Skin of body (tissue), 2 donors: ENCODE measurements around the gene CASZ1. TPM values are rescaled to one million over a fixed set of nuclear protein-coding genes. Genes with fewer than 3 reads are reported as not detected.

Experiments
- DNase-seq: peaks from one replicate; lab custom pipeline; 2025; lab: John Stamatoyannopoulos, UW
- total RNA-seq: library from RNA; depleted of rRNA; stranded (reverse); fragments of >200 nt; gene quantifications from one replicate; pipeline ENCODE4 v1.2.3, GENCODE V29; 2014

CASZ1 gene
- total RNA-seq, 1 donor from 2014 or later: 34.0 TPM

DNA sequence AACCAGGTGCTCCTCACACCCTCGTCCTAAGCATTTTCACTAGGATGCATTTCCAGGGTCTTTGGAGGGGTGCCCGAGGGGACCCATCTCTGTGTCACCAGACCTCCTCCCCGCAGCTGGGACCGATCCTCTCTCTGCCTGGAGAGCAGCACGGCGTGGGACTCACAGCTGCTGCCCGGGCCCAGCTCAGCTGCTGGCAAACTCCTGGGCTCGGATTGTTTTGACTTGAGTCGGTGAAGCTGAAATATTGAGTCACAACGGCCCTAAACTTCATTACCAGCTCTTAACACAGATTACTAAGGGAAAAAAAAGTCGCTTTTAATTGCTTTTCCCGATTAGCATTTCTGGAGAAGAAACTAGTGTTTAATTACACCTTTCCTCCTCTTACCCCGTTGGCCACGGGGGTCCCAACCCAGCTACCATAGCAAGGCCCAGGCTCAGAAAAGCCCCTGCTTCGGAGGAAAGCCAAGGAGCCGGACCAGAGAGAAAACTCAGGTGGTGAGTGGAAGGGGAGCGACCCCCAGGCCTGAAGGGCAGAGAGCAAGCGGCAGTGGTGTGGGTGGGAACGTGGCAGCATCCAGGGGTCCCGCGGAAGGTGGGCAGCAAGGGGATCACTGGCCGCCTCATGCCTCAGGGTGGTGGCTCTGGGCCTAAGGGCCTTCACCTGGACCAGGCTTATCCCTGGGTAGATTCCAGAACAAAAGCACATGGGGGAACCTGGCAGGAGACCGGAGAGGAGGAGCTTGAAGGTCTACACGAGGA, 41.7 kb downstream of the CASZ1 start:
- no peak for DNase-seq

DNA sequence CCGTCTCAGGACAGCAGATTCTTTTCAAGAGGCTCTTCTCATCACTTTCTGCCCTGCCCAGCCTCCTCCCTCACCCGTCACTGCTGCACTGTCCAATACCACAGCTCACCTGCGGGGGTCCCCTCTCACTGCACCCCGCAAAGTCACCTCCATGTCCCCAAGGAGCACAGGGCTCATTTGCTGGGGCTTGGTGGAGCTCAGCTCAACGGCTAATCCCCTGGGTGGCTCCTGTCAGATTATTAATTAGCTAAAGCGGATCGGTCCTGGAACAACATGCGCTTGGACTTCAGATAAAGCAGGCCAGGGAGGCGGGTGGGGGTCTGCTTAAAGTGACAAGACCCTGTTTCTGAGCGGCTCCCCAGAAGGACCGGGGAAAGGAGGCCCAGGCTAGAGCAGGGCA, 43.1 kb downstream of the CASZ1 start:
- DNase-seq: no peak

DNA sequence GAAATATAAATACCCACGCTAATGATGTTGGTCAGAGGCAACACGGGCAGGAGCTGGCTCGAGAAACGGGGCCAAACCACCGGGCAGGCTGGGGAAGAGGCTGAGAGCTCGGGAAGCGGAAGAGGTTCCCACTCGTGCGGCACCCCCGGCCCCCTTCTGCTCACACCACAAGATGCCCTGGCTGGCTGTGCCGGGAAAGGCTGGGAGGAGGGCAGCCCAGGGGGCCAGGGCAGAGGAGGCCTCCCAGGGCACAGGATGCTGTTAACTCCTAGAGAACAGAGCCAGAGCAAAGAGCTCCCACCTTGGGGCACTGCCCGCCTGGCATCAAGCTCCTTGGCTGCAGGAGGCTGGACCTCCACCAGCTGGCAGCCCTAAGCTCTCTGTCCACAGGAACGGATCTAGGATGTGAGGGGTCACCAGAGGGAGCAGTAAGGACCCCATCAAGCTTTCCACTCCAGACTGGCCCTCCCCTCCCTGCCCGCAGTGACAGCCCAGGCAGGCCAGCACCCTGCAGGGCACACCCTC, 44.8 kb downstream of the CASZ1 start:
- no peak for DNase-seq

DNA sequence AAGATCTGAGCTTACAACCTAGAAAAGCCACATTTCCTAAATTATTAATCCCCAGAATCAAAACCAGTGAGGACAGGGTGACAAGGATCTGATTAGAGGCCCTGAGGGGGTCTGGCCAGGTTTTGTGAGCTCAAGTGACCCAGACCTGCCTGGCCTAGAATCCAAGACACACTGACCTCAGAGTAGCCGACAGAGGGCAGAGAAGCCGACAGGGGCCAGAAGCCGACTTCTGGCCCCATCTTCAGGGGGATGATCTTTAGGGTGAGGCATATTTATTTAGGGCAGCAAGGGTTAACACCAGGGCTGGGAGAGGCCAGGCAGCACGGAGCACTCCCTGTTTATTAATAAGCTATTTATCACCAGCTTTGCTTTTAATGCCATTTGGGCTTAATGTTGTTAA, 45.3 kb downstream of the CASZ1 start:
- no peak for DNase-seq

DNA sequence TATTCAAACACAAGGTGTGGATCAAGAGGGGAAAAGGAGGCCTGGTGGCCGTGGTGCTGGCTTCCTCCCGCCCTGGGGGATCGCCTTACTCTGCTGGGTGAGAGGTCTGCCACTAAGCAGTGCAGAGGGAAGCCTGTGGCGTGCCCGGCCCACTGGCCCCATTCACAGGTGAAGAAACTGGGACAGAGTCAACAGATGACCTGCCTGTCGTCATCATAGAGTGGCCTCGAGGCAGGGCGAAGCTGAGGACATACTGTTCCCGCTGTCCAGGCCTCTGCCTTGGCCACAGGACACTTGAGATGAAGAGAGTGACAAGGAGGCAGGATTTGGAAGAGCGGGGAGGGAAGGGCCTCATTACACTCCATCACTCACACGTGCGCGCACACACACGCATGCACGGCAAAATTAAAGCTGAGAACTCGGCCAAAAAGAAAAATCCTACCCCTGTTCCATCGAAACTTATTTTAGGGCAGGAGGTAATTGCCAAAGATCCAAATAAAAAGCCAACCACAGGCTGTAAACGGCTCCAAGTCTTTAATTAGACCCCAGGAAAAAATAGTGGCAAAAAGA, 50.5 kb downstream of the CASZ1 start:
- DNase-seq: no peak

DNA sequence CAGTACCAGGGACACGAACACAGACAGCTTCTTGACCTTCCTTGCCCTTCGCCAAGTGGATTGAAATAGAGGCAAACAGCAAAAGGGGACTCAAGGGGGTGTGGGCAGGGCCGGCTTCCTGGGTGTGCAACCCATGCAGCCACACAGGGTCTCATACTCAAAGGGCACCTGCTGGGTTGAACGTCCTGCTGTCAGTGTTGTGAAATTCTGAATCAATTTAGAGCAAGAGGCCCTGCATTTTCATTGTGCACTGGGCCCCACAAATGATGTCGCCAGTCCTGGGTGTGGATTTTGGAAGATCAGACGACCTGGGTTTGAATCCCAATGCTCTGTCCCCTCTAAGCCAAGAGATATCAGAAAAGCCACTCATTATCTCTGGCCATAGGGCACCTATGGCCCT, 51.1 kb downstream of the CASZ1 start:
- DNase-seq: no peak

DNA sequence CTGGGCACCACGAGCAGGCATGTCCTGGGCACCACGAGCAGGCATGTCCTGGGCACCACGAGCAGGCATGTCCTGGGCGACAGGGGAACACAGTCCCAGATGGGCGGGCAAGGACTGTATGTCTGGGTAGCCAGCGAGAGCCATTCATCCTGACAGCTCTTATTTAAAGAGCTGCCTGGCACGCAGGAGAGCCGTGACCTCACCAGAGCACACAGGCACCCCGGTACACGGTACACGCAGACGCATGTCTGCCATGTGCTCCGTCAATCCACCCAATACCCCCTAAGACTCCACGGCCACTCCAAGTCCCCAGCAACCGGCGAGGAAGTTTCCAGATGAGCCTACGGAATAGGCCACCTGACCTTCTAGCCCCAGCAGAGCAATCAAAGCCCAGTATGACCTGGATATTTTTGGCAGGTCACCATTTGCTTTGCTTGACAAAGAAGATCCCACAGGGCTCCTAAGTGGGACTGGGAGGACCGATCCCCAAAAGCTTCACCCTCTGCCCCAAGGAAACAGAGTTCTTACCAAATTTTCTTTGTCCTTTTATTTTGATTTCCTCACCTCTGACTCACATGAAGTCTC, 51.7 kb downstream of the CASZ1 start:
- DNase-seq: no peak

DNA sequence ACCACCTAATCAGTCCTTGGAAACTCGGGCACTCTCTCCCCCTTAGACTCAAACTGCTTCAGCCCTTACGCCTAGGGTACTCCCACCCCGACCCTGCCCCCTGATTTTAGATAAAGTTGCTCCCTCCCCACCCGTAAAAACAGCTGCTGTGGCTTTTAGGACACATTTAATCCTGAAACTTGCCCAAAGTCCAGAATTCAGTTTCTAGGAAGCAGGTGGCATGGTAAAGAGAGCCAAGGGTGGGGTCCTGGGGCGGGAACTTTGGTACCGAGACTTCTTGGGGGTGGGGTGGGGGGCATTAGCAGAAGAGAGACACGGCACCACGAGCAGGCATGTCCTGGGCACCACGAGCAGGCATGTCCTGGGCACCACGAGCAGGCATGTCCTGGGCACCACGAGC, 52.4 kb downstream of the CASZ1 start:
- DNase-seq: no peak

DNA sequence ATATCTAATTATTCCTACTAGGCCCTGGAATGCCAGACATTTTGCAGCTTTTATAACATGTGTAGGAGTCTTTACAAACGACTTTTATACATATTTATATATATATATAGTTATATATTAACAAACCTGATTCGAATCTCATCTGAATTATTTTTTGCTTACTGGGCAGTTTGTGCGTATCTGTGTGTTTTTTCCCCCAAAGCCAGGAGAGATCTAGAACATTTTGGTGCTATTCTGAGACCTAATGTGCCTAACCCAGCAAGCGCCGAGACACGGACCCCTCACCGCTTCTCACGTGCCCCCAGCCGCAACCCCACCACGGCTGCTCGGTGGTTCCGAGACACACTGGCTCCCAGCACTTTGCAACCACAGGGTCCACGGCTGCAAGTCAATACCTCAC, 54.8 kb downstream of the CASZ1 start:
- DNase-seq: no peak

DNA sequence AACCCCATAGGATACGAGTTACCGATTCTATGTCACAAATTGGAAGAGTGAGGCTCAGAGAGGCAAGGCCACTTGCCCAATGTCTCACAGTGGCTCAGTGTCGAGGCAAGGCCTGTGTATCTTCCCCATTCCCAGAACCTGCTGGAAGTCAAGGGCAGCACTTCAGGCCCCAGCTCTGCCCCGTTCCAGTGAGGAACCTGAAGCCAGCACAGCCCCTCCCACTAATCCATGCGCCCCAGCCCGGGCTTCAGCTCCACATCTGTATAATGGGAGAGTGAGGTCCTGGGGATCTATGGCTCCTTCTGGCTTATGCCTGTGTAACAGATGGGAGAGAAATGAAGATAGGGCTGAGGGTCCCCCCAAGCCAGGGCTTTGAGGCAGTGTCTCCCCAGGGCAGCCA, 56.3 kb downstream of the CASZ1 start:
- no peak for DNase-seq

DNA sequence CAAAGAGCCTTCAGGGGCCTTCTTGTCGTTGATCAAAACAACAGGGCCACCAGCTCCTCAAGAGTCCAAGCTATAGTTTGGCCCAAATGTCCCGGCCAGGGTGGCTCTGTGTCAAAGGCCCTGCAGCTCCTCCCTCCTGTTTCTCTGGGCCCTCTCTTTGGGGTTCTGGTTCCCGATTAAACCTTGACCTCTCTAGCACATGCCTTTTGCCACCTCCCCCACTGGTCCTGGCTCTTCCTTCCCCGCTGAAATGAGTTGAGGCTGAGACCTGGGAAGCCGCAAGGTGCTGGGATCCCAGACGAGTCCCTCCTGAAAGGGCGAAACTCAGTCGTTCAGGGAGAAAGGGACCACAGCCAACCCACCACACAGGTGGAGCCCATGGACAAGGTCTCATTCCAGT, 56.9 kb downstream of the CASZ1 start:
- DNase-seq: no peak

DNA sequence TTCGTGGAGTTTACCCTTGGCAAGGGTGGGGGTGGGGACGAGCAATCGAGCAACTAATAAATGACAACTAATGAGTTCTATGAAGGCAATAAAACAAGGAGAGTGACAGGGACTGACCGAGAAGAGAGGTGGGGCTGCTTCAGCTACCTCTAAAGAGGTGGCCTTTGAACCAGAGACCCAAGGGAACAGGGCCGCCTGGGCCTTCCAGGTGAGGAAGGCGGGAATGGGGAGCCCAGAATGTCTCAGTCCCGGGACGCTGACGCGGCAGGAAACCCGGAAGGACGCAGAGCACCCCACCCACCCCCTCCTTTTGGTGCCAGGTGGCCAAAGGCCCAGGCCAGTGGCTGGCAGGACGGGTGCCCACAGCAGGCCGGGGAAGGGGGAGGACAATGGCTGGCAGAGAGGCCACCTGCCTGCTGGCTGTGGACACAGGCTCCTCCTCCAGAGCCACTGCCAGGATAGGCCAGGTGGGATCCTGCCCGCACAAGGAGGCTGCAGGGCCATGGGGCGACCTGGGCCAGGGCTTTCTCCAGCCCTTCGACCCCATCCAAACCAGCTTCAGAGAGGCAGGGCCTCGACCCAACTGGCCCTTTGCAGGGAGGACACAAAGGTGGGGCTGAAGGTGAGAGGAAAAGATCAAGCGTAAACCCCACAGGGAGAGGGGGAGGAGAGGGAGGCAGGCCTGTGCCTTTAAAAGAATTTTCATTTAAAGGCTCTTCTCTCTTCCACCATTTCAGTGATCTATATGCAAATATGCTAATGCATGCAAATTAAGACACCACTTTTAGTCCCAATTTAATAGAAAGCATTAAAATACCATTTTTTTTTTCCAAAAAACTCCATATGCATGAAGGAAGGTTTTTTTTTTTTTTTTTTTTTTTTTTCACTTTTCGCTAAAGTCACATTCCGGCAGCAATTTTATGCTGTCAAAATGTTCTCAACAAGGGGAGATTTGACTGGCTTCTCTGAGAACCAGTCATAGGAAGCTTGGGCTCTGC, 58.1 kb downstream of the CASZ1 start:
- DNase-seq: no peak

DNA sequence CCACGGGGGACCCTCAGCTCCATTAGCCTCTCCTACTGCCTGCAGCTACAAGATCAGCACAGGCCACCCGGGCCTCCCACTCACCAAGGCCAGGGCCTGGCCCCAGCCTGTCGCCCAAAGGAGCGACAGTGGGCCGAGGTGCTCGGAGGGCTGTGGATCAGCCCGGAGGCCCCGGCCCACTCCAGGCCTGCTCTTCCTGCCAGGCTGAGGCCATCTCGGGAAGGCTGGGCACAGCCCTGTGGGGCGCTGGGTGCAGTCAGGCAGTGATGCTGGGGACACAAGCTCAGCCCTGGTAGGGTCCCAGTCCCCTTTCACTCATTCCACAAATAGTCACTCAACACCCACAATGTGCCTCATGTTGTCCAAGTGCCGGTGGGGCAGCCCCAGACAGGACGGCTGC, 58.8 kb downstream of the CASZ1 start:
- no peak for DNase-seq

DNA sequence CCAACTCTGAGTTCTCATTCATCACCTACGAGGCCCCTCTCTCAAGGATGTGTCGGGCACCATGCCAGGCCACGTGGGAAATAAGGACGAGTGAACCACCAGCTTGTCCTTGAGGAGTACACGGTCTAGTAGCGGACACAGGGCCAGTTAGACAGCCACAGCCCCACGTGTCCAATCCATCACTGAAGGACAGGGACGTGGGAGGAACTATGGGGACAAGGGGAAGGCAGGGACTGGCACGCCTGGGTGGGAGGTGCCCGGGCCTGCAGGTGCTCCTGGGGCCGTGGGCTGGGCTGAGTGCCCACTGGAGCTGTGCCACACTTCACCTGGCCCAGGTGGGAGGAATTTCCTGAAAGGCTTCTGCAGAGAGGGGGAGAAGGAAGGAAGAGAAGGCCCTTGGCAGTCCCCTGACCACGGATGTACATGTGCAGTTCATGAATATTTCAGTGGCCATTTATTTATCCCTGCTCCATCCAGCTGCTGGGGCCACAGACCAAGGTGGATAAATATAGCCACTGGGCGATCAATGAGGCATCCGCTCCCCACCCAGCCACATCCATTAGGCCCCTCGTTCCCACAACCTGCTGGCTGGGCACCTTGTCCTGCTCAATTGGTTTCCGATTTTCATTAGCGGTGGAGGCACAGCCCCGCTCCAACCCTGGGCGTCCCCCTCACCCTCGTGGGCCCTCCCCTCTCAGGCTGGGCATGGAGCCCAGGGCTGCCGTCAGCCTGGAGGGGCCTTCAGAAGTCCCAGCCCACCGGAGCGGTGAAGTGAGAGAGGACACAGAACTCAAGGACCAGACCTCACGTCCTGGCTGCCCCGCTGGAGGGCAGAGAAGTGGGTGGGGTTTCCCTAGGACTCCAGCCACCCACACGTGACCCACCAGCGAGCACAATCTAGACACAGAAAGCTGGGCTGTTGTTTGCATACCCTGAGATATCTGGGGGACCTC, 59.5 kb downstream of the CASZ1 start:
- no peak for DNase-seq

DNA sequence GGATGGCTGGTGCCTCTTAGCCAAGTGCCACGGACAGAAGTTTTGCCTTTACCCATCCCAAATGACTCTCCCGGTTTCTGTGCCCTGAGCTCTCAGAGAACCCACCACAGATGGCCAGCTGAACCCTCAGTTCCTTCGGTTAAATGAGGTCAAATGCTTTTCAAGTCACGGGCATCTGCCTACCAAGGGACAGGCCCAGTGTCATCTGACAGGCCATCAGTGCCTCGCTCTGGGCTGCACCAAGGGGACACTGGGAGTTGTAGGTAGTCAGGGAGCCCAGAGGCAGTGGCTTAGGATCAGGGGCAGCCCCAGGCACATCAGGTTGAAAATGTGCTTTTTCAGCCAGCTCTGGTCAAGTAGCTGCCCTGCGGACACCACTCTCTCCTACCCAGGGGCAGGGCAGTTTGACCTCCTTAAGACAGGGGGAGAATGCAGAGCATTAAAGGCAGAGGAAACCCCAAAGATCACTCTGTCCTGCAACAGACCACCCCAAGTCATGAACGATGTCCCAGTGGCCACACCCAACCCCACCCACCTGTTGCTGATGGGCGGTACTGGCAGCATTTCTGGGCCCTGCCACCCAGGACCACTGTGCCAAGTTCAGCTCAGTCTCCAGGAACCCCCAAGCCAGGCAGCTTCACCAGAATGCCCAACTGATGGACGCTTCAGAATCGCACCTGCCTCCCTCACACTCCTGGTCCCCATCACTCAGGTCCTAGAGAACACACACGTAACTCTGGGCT, 60.7 kb downstream of the CASZ1 start:
- DNase-seq: no peak

DNA sequence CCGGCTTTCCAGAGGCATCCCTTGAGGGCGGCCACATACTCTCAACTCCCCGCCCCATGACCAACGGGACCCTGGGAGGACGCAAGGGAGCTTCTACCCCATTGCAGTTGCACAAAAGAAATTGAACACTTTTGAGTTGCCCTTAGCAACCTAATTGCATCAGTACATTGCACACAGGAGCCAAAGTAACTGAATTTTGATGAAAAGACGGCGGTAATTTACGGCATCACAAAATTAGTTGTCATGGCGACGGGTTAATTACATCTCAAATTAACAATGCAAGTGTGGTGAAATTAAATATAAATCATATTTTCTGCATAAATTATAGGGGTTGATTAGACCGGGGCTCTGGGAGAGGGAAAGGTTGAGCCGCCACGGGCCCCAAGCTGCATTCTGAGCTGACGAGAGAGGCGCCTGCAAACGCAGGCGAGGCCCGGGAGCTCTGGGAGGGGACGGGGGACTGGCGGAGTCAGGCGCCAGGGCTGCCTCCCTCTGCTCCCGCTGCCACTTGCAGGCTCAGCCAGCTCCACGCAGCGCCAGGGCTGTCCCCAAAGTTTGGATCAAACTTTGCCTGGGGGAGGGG, 61.4 kb downstream of the CASZ1 start:
- DNase-seq: peak; percentile 32

DNA sequence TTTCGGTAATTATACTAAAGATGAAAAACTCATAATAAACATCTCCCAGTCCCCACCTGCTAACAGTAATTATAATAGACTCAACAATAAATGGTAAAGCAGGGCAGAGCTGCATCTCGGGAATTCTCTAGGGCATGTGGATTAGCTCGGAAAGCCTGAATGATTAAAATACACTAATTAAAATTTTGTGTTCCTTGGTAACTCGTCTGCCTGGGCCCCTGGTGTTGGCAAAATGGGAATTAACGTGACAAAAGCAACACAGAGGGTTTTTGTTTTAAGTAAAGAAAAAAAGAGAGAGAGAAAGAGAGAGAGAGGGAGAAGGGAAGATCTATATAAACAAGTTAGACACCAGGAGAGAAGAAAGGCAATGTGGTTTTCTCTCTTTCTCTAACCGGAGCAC, 62.1 kb downstream of the CASZ1 start:
- DNase-seq: no peak

DNA sequence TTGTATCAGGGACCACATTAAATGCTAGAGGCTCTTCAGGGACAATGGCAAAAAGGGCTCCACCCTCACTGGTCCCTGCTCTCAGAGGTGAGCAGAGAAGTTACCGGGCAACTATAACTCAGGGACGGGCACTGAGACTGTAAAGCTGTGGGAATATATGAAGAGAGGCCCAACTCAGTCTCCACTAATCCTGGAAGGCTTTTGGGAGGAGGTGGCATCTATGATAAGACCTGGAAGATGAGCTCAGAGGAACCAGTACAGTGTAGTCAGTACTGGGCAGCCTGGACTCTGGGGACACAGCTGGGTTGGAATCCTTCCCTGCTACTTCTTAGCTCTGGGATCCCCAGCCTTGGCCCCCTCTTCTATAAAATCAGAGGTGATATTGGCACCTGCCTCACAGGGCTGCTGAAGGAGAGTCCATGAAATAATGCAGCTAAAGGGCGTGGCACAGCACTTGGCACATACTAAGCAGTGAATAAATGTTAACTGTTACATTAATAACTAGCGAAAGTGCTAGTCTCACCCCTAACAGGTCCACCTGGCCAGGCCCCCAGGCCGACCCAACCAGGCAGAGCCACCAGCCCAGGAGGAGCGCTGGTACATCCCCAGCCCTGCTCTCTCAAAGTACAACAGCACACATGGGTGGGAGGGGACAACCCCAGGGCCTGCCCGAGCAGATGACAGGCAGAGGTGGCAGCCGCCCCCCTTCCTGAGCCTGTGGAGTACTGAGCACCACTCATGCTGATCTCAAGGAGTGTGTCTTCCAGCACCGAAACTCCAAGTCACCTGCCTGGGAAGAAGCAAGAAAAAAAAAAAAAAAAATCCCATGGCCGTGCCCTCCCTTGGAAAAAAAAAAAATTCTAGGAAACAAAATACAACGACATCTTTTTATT, 62.7 kb downstream of the CASZ1 start:
- DNase-seq: no peak
